ENCODE data around the gene EIF3I. TPM values are rescaled to one million over a fixed set of nuclear protein-coding genes. Genes with fewer than 3 reads are reported as not detected.

Gene EIF3I
- total and polyA plus RNA-seq, 8 donors = 118 to 182 (median 175) TPM

GRCh38 chr1:32197837-32198236, 24.4 kb upstream of the EIF3I start:
- Histone ChIP-seq H3K27ac (no peak overlapping the region), H3K27me3 (no peaks in the 10 kb centered on the region), H3K4me1 (peaks cover 14 to 26% of the 10 kb centered on the region in 2 donors), H3K36me3 (peaks cover 4 to 61% of the 10 kb centered on the region in 2 donors), H3K9me3 (no peaks in the 10 kb centered on the region), H3K4me3 (no peak overlapping the region)
- TF ChIP-seq, protein P1, sequence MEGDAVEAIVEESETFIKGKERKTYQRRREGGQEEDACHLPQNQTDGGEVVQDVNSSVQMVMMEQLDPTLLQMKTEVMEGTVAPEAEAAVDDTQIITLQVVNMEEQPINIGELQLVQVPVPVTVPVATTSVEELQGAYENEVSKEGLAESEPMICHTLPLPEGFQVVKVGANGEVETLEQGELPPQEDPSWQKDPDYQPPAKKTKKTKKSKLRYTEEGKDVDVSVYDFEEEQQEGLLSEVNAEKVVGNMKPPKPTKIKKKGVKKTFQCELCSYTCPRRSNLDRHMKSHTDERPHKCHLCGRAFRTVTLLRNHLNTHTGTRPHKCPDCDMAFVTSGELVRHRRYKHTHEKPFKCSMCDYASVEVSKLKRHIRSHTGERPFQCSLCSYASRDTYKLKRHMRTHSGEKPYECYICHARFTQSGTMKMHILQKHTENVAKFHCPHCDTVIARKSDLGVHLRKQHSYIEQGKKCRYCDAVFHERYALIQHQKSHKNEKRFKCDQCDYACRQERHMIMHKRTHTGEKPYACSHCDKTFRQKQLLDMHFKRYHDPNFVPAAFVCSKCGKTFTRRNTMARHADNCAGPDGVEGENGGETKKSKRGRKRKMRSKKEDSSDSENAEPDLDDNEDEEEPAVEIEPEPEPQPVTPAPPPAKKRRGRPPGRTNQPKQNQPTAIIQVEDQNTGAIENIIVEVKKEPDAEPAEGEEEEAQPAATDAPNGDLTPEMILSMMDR (IDR thresholded peaks at IDR 0.05) = no peak
- no peak for DNase-seq
- ATAC-seq = no peak
- intact Hi-C loops (cut with DNase I) = no loop called here

GRCh38 chr1:32198237-32199042, 23.8 kb upstream of the EIF3I start:
- H3K9me3 ChIP-seq = no peaks in the 10 kb centered on the region
- peaks cover 14 to 26% of the 10 kb centered on the region in 2 donors for H3K4me1 ChIP-seq
- intact Hi-C loops (cut with DNase I) = no loop called here
- no peak for ATAC-seq
- H3K27me3 ChIP-seq = no peaks in the 10 kb centered on the region
- peaks cover 4 to 55% of the 10 kb centered on the region in 2 donors for H3K36me3 ChIP-seq
- no peak overlapping the region for H3K27ac ChIP-seq
- TF ChIP-seq, protein P1 (IDR thresholded peaks at IDR 0.05) = no peak
- DNase-seq = peak in 1 of 4 donors; percentile 2
- no peak overlapping the region for H3K4me3 ChIP-seq

DNA sequence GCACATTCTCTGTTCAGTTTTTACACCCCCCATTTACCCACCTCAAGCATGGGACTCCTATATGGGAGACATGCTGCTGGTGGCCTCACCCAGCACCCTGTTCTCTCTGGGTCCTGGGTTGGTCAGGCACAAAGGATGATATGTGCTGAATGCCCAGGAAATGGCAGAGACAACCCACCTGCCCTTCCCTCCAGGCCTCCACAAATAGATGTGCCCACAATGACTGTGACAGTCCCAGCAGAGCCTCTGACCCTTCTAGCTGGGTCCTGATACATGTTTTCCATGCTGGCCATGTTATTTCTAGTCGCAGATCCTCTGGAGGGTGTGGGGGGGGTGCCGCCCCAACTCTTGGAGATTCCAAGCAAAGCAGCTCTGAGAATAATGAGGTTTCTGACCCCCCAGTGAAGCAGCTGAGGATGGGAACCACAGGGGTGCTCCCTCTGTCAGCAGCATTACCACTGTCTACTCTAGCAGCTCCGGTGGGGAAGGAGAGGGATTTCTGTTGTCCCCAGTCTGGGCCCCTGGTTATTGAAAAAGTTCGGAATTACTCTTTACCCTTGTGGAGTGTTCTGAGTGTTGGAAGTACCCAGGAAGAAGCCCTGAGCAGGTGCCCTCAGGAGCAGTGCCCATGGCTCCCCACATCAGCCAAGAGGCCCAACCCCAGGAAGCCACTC, 23.0 kb upstream of the EIF3I start:
- peaks cover 14 to 26% of the 10 kb centered on the region in 2 donors for H3K4me1 ChIP-seq
- TF ChIP-seq, protein P1 (IDR thresholded peaks at IDR 0.05) = no peak
- H3K27ac ChIP-seq = peak overlapping the region in 1 of 2 donors; percentile 73
- ATAC-seq (no peak), DNase-seq (peak in 1 of 4 donors; percentile 0)
- no peaks in the 10 kb centered on the region for H3K9me3 ChIP-seq
- H3K4me3 ChIP-seq = no peak overlapping the region
- no peaks in the 10 kb centered on the region for H3K27me3 ChIP-seq
- intact Hi-C loops (cut with DNase I) = no loop called here
- H3K36me3 ChIP-seq = peaks cover 4 to 47% of the 10 kb centered on the region in 2 donors

GRCh38 chr1:32199717-32200072, 22.5 kb upstream of the EIF3I start:
- Histone ChIP-seq H3K4me3 (peak overlapping the region in 1 of 2 donors; percentile 64), H3K36me3 (peaks cover 4 to 42% of the 10 kb centered on the region in 2 donors), H3K27ac (peak overlapping the region; percentile 64 to 73), H3K27me3 (no peaks in the 10 kb centered on the region), H3K4me1 (peaks cover 14 to 26% of the 10 kb centered on the region in 2 donors), H3K9me3 (no peaks in the 10 kb centered on the region)
- ATAC-seq (no peak), DNase-seq (peak in 1 of 4 donors; percentile 61)
- TF ChIP-seq, protein P1 (IDR thresholded peaks at IDR 0.05) = no peak
- intact Hi-C loops (cut with DNase I) = no loop called here

Measured in left lung (tissue), 10 donors.